Measurements from ENCODE around the gene APH1A.
A peak's percentile ranks its signal among the peaks of the same experiment; 100 is the strongest.
"Not testable (repeated sequence)": the region's sequence is repeated elsewhere in the genome, so short reads cannot be mapped to it uniquely, and the experiment has no call there.

The APH1A gene

GRCh38 chr1:150233359-150234308 lies 35.2 kb downstream of the APH1A start:
- no peak for DNase-seq

GRCh38 chr1:150232921-150233320 lies 35.9 kb downstream of the APH1A start:
- DNase-seq, result not testable (repeated sequence)

GRCh38 chr1:150228246-150228645 lies 40.6 kb downstream of the APH1A start:
- DNase-seq, result not testable (repeated sequence)

DNA sequence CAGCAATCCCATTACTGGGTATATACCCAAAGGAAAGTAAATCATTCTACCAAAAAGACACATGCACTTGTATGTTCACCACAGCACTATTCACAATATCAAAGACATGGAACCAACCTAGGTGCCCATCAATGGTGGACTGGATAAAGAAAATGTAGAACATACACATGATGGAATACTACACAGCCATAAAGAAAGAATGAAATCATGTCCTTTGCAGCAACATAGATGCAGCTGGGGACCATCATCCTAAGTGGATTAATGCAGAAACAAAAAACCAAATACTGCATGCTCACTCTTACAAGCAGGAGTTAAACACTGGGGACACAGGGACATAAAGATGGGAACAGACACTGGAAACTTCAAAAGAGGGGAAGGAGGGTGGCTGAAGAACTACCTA lies 41.6 kb downstream of the APH1A start:
- no peak for DNase-seq

DNA sequence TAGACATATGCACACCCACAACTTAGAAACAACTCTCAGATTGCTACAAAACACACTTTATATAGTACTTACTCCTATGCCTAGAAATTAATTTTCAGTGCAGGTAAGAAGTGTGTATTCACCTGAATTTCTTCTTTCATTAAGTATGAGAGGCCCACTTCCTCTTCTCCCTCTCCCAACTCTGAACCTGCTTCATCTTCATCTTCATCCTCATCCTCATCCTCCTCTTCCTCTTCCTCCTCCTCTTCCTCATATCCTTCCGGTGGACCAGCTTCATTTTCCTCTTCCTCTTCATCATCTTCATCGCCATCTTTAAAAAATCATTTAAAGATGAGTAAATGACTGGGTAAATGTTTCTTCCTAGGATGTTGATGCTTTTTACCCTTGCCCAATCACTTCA lies 42.3 kb downstream of the APH1A start:
- no peak for DNase-seq

GRCh38 chr1:150225546-150225945 lies 43.3 kb downstream of the APH1A start:
- no peak for DNase-seq

- no peak for DNase-seq
Measured at GRCh38 chr1:150224983-150225382, 43.8 kb downstream of the APH1A start.

DNA sequence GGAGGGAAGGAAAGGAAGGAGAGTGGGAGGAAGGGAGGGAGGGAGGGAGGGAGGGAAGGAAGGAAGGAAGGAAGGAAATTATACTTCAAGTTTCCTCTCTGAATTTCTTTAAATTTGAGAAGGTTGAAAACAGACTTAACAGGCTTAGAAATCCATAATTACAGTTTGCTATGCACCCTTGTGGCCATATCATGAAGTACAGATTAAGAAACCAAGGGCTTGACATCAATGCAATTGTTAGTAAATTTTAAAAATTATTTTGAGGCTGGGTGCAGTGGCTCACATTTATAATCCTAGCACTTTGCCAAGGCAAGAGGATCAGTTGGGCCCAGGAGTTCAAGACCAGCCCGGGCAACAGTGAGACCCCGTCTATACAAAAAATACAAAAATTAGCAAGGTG lies 47.3 kb downstream of the APH1A start:
- DNase-seq, result peak; percentile 16 to 18

- not testable (repeated sequence) for DNase-seq
Measured at GRCh38 chr1:150215855-150216254, 53.0 kb downstream of the APH1A start.

Measured in NCI-H2081 (cell line).